ENCODE data around the gene RBM33.

The RBM33 gene

DNA sequence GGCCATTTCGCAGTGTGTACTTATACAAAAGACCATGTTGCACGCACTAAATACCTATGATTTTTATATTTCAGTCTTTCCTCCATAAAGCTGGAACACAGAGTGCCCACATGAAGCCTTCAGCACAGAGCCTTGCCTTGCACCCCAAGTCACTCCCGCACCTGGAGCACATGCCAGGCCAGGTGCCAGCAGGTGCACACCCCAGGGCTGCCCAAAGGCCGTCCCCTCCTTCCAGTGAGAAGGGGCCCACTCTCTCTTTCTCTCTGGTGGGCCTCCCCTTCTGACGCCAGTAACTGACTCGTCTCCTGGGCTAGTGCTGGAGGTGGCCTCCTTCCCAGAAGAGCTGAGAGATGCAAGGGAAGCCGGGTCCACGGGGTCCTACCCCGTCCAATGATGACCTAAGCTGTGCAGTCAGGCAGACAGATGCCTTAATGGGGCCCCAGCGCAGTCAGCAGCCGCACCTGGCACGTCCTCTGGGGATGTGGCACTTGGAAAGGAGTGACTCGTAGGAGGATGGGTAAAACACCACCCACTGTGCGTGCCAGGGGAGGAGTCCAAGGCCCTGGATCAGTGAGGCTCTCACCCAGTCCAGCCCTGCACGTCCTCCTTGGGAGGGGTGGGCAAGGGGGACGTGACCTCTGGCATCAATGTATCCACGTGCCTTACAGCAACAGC is 185.5 kb downstream of the RBM33 start:
- no peak for DNase-seq (ENCODE audit: low read depth in 2 of 2)
